Measurements from ENCODE around the gene IGF2BP2.
"Not testable (repeated sequence)": the region's sequence is repeated elsewhere in the genome, so short reads cannot be mapped to it uniquely, and the experiment has no call there.

DNA sequence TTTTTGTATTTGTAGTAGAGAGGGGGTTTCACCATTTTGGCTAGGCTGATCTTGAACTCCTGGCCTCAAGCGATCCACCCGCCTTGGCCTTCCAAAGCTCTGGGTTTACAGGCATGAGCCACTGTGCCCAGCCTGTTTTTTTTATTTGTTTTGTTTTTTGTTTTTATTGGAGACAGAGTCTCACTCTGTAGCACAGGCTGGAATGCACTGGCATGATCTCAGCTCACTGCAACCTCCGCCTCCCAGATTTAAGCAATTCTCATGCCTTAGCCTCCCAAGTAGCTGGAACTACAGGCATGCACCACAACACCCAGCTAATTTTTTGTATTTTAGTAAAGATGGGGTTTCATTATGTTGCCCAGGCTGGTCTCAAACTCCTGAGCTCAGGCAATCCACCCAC lies 28.9 kb upstream of the IGF2BP2 start:
- TF ChIP-seq, protein P1, sequence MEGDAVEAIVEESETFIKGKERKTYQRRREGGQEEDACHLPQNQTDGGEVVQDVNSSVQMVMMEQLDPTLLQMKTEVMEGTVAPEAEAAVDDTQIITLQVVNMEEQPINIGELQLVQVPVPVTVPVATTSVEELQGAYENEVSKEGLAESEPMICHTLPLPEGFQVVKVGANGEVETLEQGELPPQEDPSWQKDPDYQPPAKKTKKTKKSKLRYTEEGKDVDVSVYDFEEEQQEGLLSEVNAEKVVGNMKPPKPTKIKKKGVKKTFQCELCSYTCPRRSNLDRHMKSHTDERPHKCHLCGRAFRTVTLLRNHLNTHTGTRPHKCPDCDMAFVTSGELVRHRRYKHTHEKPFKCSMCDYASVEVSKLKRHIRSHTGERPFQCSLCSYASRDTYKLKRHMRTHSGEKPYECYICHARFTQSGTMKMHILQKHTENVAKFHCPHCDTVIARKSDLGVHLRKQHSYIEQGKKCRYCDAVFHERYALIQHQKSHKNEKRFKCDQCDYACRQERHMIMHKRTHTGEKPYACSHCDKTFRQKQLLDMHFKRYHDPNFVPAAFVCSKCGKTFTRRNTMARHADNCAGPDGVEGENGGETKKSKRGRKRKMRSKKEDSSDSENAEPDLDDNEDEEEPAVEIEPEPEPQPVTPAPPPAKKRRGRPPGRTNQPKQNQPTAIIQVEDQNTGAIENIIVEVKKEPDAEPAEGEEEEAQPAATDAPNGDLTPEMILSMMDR (IDR thresholded peaks at IDR 0.05): not testable (repeated sequence)
- not testable (repeated sequence) for TF ChIP-seq EZH2phosphoT487, EZH2 (IDR thresholded peaks at IDR 0.05)
